Purkinje cell (primary cell): ENCODE data around the gene RAB3D. TPM values are rescaled to one million over a fixed set of nuclear protein-coding genes. Genes with fewer than 3 reads are reported as not detected.

Experiments used
- polyA plus RNA-seq: library from polyadenylated mRNA; unstranded; fragments of >200 nt; fragmentation: Nextera tagmentation; gene quantifications from 2 replicates; pipeline ENCODE4 v1.2.1, GENCODE V29; 2014

The RAB3D gene, protein sequence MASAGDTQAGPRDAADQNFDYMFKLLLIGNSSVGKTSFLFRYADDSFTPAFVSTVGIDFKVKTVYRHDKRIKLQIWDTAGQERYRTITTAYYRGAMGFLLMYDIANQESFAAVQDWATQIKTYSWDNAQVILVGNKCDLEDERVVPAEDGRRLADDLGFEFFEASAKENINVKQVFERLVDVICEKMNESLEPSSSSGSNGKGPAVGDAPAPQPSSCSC
- polyA plus RNA-seq: 0.90 and 1.9 TPM in 2 replicates

DNA sequence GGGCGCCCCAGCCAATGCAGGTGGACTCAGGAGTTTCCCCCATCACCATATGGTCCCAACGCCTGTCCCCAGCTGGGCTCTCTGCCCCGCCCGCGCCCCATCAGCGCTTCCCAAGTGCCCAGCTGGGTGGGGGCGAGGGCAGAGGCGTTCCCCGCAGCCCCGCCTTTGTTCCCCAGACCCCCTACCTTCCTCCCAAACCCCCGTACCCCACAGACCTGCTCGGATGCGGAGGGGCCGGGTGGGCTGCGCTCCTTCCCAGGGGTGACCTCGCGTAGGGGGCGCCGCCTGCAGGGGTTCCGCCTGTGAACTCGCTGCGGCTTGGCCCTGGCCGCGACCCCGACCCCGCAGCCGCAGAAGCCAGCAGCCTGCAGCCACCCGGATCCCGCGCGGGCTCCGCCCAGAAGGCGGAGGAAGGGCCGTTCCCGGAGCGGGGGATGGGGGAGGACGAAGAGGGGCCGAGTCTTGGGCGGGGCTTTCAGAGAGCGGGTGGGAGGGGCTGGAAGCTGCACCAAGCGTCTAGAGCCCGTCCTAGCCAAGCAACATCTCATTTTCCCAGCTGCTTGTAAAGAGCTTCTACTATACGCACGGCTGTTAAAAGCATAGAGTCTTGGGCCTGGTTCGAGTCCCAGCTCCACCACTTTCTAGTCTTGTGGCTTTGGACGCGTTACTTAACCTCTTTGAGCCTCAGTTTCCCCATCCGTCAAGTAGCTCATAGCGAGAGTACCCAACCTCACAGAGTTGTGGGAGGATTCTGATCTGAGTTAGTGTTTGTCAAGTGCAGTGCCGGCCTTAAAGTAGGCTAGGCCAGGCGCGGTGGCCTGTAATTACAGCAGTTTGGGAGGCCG, at the start of gene RAB3D:
RAB3D (minus strand) TSS at position 404 of the 845 bp plus-strand sequence. CDS start 2,258 bp downstream, outside the sequence.

DNA sequence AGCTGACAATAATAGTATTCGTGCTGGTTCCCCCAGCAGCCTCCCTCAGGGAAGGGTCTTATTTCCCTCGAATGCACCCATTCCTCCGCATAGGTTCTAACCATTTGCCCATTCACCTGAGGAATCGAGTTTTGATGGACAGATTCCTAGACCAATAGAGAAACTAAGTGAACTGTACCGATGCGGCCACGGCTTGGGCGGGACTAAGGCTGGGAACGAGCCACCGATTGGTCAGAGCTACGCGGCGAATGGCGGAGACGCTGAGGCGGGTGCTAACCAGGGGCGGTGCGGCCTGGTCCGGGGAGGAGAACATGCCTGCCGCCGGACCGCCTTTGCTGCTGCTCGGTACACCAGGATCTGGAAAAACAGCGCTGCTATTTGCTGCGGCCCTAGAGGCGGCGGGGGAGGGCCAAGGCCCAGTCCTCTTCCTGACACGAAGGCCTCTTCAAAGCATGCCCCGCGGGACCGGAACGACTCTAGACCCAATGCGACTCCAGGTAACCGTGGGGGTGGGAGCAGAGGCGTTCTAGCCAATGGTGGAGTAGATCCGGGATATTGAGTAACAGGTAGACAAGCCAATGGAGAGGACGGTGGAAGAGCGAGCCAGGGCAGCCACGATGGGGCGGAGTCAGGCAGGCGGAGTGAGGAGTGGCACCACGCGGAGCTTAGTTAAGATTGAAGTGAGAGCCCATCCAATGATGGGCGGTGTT, 35.1 kb upstream of the RAB3D start, which contains the start of gene SWSAP1:
SWSAP1 (plus strand) TSS at position 234 of the 710 bp plus-strand sequence; CDS start at position 249, 15 bp downstream.

DNA sequence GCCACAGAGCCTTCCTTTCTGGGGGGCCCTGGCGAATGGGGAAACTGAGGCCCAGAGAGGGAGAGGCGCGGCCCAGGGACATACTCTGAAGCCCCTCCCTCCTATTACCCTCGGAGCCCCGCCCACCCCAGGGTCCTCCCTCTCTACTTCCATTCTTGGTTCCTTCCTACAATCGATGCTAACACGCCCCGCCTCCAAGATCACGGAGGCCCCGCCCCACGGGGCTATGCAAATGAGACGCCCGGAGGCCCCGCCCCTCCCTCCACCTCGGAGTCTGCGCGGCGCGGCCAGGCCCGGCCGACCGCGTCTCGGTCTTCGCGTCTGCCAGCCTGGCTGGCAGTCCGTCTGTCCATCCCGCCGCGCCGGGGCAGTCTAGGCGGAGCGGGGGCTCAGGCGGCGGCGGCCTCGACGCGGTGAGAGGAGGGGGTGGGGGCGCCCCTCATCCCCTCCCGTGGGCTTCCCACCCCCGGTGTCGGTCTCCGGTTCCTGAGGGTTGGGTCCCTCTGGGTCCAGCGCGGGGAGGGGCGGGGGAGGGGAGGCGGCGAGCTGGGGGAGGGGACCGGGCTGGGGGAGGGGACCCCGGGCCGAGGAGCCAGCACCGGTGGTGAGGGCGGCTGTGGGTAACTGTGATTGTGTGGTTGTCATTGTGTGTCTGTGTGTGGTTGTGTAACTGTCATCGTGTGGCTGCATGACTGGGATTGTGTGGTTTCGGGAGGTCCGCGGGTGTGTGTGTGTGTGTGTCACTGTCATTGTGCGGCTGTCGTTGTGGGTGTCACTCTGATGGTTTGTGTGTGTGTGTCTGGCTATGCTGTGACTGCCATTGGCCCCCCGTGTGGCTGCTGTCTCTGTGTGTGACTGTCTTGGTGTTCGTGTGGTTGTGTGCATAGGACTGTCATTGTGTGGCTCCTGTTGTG, 16.0 kb upstream of the RAB3D start, which contains the start of gene PLPPR2:
PLPPR2 (plus strand) TSS at position 273 of the 914 bp plus-strand sequence. CDS start 2,242 bp downstream, outside the sequence.

DNA sequence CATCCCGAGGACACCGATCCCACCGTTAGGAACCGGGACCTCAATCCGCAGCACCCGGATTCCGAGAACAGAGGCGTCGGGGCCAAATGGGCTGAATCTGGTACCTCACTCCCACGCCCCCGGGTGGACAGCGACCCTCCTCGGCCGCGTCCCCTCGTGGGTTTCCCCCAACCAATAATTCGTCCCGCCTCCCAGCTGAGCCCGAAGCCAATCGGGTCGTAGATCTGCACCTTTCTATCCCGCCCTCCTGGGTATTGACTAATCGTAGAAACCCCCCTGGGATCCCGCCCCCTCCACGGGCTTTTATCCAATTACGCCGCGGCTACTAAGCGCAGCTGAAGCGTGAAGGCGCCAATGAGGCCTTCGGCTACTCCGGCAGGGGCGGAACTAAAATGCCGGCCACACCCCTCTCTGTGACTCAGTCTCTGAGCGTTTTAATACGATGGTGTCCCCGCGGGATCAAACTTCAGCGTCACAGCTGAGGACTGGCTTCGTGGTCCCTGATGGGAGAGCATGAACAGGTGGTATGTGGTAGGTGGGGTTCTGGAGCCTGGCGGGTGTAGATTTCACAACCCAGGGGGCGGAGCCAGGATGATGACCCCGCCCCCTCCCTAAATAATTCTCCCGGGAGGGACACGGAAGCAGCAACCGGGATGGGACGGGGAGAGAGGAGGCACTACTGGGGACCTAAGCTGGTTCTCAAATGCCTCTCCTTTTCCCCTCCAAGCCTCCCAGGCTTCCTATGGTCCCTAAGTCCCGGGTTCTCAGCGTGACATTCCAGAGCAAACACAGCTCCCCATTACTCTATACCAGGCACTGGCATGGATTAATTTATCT, 6.9 kb upstream of the RAB3D start, which contains the start of the genes CCDC159 and TMEM205:
CCDC159 (plus strand) TSS at position 416 of the 837 bp plus-strand sequence; CDS start at position 504, 88 bp downstream.
TMEM205 (minus strand) TSS at position 165 of the 837 bp plus-strand sequence. CDS start 649 bp downstream, outside the sequence.

DNA sequence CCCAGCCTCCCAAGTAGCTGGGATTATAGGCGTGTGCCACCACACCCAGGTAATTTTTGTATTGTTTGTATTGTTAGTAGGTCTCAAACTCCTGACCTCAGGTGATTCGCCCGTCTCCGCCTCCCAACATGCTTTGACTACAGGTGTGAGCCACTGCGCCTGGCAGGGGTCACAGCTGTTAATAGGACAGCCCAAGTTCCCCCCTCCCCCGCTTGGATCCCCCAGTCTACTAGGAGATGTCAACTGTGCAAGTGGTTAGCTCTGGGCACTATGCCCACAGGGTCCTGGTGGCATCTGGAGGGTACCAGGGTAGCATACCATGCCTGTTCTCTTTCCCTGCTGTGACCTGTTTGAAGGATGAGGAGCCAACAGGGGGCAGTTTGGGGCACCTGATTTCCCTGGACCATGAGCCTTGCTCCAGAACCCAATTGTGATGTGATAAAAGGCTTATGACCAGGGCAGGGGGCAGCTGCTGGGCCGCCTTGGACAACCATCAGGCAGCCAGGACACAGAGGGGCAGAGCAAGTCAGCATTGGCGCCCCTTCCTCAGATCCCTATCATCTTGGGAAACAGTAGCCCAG, 43.7 kb downstream of the RAB3D start, which contains the start of gene TSPAN16:
TSPAN16 (plus strand) TSS at position 496 of the 581 bp plus-strand sequence. CDS start 138 bp downstream, outside the sequence.

Other genes with a start within 250 kb of the RAB3D start
- gene SPC24, start 183.9 kb downstream of the RAB3D start, polyA plus RNA-seq: 1.0 TPM in 1 of 2 replicates, not detected in the other
- 0.57 and 0.60 TPM in 2 replicates for gene KANK2, start 142.1 kb downstream of the RAB3D start, polyA plus RNA-seq
- gene ANGPTL8, start 100.0 kb downstream of the RAB3D start, polyA plus RNA-seq: not detected in 2 replicates
- gene DOCK6, start 77.1 kb downstream of the RAB3D start, polyA plus RNA-seq: 0.66 TPM in 1 of 2 replicates, not detected in the other
- gene TSPAN16, start 43.5 kb downstream of the RAB3D start, polyA plus RNA-seq: not detected in 2 replicates
- 56.6 and 111 TPM in 2 replicates for gene TMEM205, start 6.6 kb upstream of the RAB3D start, polyA plus RNA-seq
- gene CCDC159, start 6.9 kb upstream of the RAB3D start, polyA plus RNA-seq: 0.47 and 2.0 TPM in 2 replicates
- 8.4 and 12.7 TPM in 2 replicates for gene PLPPR2, start 15.8 kb upstream of the RAB3D start, polyA plus RNA-seq
- gene SWSAP1, start 35.0 kb upstream of the RAB3D start, polyA plus RNA-seq: 1.2 TPM in 1 of 2 replicates, not detected in the other
- gene EPOR, start 44.7 kb upstream of the RAB3D start, polyA plus RNA-seq: 4.7 and 5.7 TPM in 2 replicates
- 3.5 TPM in 1 of 2 replicates, not detected in the other for gene RGL3, start 79.7 kb upstream of the RAB3D start, polyA plus RNA-seq
- gene ODAD3, start 95.5 kb upstream of the RAB3D start, polyA plus RNA-seq: 0.99 and 3.2 TPM in 2 replicates
- gene PRKCSH, start 96.0 kb upstream of the RAB3D start, polyA plus RNA-seq: 13.8 and 37.1 TPM in 2 replicates
- 4.9 and 6.3 TPM in 2 replicates for gene ELAVL3, start 141.4 kb upstream of the RAB3D start, polyA plus RNA-seq
- gene ZNF653, start 166.2 kb upstream of the RAB3D start, polyA plus RNA-seq: not detected in 2 replicates
- 10.3 and 11.8 TPM in 2 replicates for gene ECSIT, start 189.5 kb upstream of the RAB3D start, polyA plus RNA-seq
- not detected in 2 replicates for gene CNN1, start 199.2 kb upstream of the RAB3D start, polyA plus RNA-seq
- gene ELOF1, start 219.6 kb upstream of the RAB3D start, polyA plus RNA-seq: 17.2 and 21.9 TPM in 2 replicates
- gene ACP5, start 238.0 kb upstream of the RAB3D start, polyA plus RNA-seq: not detected in 2 replicates